Bone marrow (tissue), 2 donors: ENCODE measurements around the gene CARM1.
A peak's percentile ranks its signal among the peaks of the same experiment; 100 is the strongest.
"Not testable (repeated sequence)": the region's sequence is repeated elsewhere in the genome, so short reads cannot be mapped to it uniquely, and the experiment has no call there.

Experiments
- DNase-seq, 2 donors: peaks; one replicate each; lab custom pipeline; 2025; lab: John Stamatoyannopoulos, UW

Gene CARM1

DNA sequence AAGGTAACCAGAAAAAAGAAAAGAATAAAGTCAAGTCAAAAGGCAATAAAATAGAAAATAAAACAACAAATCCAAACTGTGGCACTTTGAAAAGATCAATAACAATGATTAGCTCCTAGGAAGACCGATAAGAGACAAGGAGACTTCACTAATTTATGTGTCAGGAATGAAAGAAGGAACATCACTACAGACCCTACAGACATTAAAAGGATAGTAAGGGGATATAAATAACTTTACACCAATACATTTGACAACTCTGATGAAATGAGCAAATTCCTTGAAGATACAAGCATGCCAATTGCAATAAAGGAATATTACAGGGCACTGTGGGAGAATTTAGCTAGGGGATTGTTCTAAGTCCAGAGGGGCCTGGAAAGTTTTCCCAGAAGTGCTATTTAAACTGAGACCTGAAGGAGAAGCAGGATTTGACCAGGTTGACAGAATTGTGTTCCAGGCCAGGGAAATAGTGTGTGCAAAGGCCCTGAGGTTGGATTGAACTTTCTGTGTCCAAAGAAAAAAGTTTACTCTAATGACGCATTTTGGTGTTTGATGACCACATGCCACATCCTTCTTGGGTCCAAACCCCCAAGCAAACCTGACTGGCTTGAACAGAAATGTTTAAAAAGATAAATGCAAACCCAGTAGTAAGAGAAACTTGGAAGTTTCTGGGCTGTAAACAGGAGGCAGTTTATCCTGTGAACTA lies 24.7 kb upstream of the CARM1 start:
- DNase-seq, result no peak

- peak; percentile 30 to 37 for DNase-seq
Measured at GRCh38 chr19:10848230-10848856, 23.0 kb upstream of the CARM1 start, which contains the start of gene C19orf38. Gene C19orf38 (plus strand): TSS chr19:10848415. CDS start chr19:10848509, 94 bp downstream.

GRCh38 chr19:10850631-10851030 lies 20.7 kb upstream of the CARM1 start:
- DNase-seq, result no peak

- no peak for DNase-seq
Measured at GRCh38 chr19:10852098-10852800, 19.1 kb upstream of the CARM1 start.

GRCh38 chr19:10852941-10853340 lies 18.4 kb upstream of the CARM1 start:
- DNase-seq, result no peak

- no peak for DNase-seq
Measured at GRCh38 chr19:10854350-10855089, 16.8 kb upstream of the CARM1 start.

GRCh38 chr19:10855879-10856522 lies 15.4 kb upstream of the CARM1 start:
- DNase-seq, result no peak

DNA sequence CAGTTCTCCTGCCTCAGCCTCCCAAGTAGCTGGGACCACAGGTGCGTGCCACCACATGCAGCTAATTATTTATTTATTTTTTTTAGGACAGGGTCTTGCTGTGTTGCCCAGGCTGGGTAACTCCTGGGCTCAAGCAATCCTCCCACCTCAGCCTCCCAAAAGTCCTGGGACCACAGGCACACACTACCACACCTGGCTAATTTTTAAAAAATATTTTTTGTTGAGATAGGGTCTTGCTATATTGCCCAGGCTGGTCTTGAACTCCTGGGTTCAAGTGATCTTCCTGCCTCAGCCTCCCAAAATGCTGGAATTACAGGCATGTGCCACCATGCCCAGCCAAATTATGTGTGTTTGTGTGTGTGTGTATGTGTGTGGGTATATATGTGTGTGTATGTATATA lies 14.5 kb upstream of the CARM1 start:
- not testable (repeated sequence) for DNase-seq

DNA sequence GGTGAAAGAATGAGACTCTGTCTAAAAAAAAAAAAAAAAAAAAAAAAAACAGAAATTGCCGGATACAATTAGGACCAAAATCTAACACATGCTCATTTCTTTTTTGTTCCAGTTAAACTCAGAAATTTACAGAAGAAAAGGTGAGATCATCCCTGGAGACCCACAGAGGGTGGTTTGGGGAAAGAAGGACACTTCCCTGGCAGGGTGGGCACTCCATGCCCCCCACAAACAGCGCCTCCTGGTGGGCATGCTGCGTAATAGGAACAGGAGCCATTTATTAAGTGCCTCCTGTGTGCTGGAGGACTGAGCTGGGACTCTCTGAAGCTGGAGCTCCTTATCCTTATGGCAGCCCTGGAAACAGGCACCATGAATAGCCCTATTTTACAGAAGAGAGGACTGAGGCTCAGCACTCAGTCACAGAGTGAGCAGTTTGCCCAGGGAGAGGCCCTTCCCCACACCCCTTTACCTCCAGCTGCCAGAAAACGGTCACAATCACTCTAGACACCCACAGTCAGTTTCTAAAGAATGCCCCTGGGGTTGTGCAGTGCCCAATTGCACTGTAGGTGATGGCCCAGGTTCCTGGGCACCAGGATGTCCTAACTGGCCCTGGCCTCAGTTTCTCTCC lies 13.0 kb upstream of the CARM1 start:
- DNase-seq, result peak in 1 of 2 donors; percentile 38

GRCh38 chr19:10861103-10861651 lies 10.2 kb upstream of the CARM1 start:
- peak; percentile 8 to 31 for DNase-seq

- DNase-seq, result no peak
Measured at GRCh38 chr19:10862561-10863106, 8.7 kb upstream of the CARM1 start.

- DNase-seq, result no peak
Measured at GRCh38 chr19:10863107-10863717, 8.1 kb upstream of the CARM1 start.

- peak; percentile 54 to 71 for DNase-seq
Measured at GRCh38 chr19:10864538-10864899, 6.8 kb upstream of the CARM1 start.

- no peak for DNase-seq
Measured at GRCh38 chr19:10866495-10866894, 4.9 kb upstream of the CARM1 start.

DNA sequence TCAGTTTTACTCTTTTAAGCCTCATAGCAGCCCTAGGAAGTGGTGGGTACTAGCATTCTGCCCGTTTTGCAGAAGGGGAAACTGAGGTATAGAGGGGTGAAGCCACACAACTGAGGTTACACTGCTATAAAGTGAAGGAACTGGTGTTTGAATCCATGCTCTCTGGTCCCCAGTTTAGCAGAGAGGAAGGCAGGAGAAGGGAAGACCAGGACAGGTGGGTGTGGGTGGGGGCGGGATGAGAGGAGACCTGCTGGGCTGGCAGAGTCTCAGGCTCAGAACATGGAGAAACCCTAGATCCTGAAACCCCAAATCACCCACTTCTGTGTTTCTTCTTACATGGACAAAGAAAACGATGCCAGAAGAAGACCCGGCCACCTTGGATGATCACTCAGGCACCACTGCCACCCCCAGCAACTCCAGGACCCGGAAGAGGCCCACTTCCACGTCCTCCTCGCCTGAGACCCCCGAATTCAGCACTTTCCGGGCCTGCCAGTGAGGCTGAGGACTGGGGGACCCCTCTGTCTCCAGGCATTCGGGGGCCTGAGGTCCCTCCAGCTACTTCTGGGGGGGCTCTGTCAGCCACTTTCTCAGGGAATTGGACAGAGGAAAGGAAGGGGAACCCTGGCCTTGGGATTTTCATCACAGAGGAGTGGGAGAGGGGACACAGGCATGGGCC lies 2.3 kb upstream of the CARM1 start:
- DNase-seq, result no peak

- not testable (repeated sequence) for DNase-seq
Measured at GRCh38 chr19:10869872-10870311, 1.5 kb upstream of the CARM1 start.

DNA sequence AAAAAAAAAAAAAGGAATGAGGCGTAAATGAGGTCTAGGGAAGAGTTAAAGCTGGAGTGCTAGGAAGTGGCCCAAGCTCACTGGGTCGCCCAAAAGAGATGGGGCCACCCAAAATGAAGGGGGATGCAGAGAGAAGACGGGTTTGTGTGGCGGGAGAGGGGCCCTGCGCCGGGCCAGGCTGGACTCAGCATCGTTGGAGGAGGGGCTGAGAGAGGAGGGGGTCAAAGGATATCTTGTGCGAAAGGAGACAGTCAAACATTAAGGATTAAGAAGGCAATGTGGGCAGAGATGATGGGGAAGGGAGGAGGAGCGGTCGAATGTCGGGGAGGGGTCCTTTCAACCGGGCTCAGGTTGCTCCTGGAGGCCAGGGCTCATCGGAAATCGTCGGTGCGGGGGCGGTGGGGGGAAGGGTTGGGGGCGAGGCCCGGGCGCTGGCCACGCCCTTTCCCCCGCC lies 825 bp upstream of the CARM1 start:
- no peak for DNase-seq

- no peak for DNase-seq
Measured at GRCh38 chr19:10871711-10872545, 575 bp downstream of the CARM1 start.
